Endodermal cell (in vitro differentiated cells): Measurements from ENCODE around the gene NOD1. TPM values are rescaled to one million over a fixed set of nuclear protein-coding genes. Genes with fewer than 3 reads are reported as not detected.

Experiments
- DNase-seq: peaks from one replicate; pipeline ENCODE4 v3.0.0-alpha.2; 2017
- H3K27ac ChIP-seq: 2 replicates; pipeline ENCODE4 v1.5.1; 2013; ENCODE audit warnings: mild to moderate bottlenecking, low read depth, low read length, moderate library complexity
- H3K27me3 ChIP-seq: 2 replicates; pipeline ENCODE4 v1.6.1; 2013; ENCODE audit warnings: mild to moderate bottlenecking, low read length, moderate library complexity; ENCODE audit not compliant: insufficient read depth, control insufficient read depth, poor library complexity, severe bottlenecking
- H3K36me3 ChIP-seq: 2 replicates; pipeline ENCODE4 v1.7.0; 2013; ENCODE audit warnings: mild to moderate bottlenecking, low read length, moderate library complexity; ENCODE audit not compliant: control insufficient read depth, insufficient read depth
- H3K4me1 ChIP-seq: one replicate; pipeline ENCODE4 v1.7.0; 2013; ENCODE audit warnings: low read length; ENCODE audit not compliant: control insufficient read depth, insufficient read depth
- H3K4me3 ChIP-seq: 2 replicates; pipeline ENCODE4 v1.5.1; 2013; ENCODE audit warnings: mild to moderate bottlenecking, low read length, moderate library complexity
- H3K9ac ChIP-seq: 2 replicates; pipeline ENCODE4 v1.6.1; 2013; ENCODE audit warnings: mild to moderate bottlenecking, low read length, moderate library complexity; ENCODE audit not compliant: poor library complexity, severe bottlenecking; ENCODE audit errors: extremely low read depth
- H3K9me3 ChIP-seq: 2 replicates; pipeline ENCODE4 v1.6.1; 2013; ENCODE audit warnings: mild to moderate bottlenecking, low read length, moderate library complexity; ENCODE audit not compliant: control insufficient read depth
- H3K27ac Mint-ChIP-seq: 2 replicates; pipeline ENCODE4 v1.8.0; 2020; ENCODE audit warnings: mixed read lengths
- H3K27me3 Mint-ChIP-seq: 2 replicates; pipeline ENCODE4 v1.8.0; 2021; ENCODE audit warnings: mild to moderate bottlenecking, mixed read lengths; ENCODE audit not compliant: insufficient read depth
- H3K36me3 Mint-ChIP-seq: 2 replicates; pipeline ENCODE4 v1.8.0; 2020; ENCODE audit warnings: low read depth, mixed read lengths
- H3K4me1 Mint-ChIP-seq: 2 replicates; pipeline ENCODE4 v1.8.0; 2020; ENCODE audit warnings: mixed read lengths
- H3K4me3 Mint-ChIP-seq: 2 replicates; pipeline ENCODE4 v1.8.0; 2020; ENCODE audit warnings: mild to moderate bottlenecking, moderate library complexity, mixed read lengths
- H3K9me3 Mint-ChIP-seq: 2 replicates; pipeline ENCODE4 v1.8.0; 2020; ENCODE audit warnings: mild to moderate bottlenecking, mixed read lengths
- CTCF ChIP-seq: fragments of 200-600 bp; sonication (generic); conservative IDR thresholded peaks from 2 replicates; pipeline ENCODE4 v1.5.0; 2021; ENCODE audit warnings: antibody characterized with exemption, mild to moderate bottlenecking
- WGBS, 2 experiments: methylation state at CpG; one replicate each; pipeline versions ENCODE4 v1.1.5 to v1.1.7; 2013; ENCODE audit warnings: missing lambda C conversion rate in 2 of 2, mixed read lengths in 1 of 2; ENCODE audit not compliant: insufficient coverage in 1 of 2, insufficient read length in 1 of 2; 5-methylcytosine and 5-hydroxymethylcytosine counted together
- total RNA-seq, 2 donors: library from RNA; stranded (reverse); fragmentation: NEBNext Ultra II Directional in 1 of 2; extraction: Animal tissue kit (Norgen Biotek cat#: 25700) in 1 of 2; gene quantifications; 2 replicates in 1 of 2; 3 replicates in 1 of 2; pipeline ENCODE4 v1.2.1, GENCODE V29; 2021

Gene NOD1
- total RNA-seq, 2 donors from 2014 or later: 3.3 to 3.4 TPM

GRCh38 chr7:30406664-30407425, 71.7 kb downstream of the NOD1 start:
- Mint-ChIP-seq H3K27me3 (no peaks in the 10 kb centered on the region), H3K4me1 (no peaks in the 10 kb centered on the region), H3K36me3 (peaks cover 5% of the 10 kb centered on the region), H3K9me3 (no peaks in the 10 kb centered on the region), H3K27ac (no peak overlapping the region), H3K4me3 (no peak overlapping the region)
- DNase-seq: no peak
- Histone ChIP-seq H3K27me3 (no peaks in the 10 kb centered on the region), H3K4me3 (no peak overlapping the region), H3K9me3 (no peaks in the 10 kb centered on the region), H3K9ac (no peak overlapping the region), H3K4me1 (no peaks in the 10 kb centered on the region), H3K27ac (no peak overlapping the region), H3K36me3 (no peaks in the 10 kb centered on the region)
- 91 to 95% methylated on average over 7 to 13 of the region's 13 CpGs for WGBS, 2 experiments
- TF ChIP-seq CTCF: no peak

GRCh38 chr7:30405179-30405578, 73.4 kb downstream of the NOD1 start:
- H3K27ac Mint-ChIP-seq: no peak overlapping the region
- H3K27me3 Mint-ChIP-seq: no peaks in the 10 kb centered on the region
- 90% methylated on average over 2 of the region's 2 CpGs; no CpG with 5 or more reads in 1 of the 2 experiments for WGBS, 2 experiments
- TF ChIP-seq CTCF: no peak
- H3K27me3 ChIP-seq: no peaks in the 10 kb centered on the region
- H3K4me3 ChIP-seq: no peak overlapping the region
- no peaks in the 10 kb centered on the region for H3K9me3 ChIP-seq
- DNase-seq: no peak
- no peaks in the 10 kb centered on the region for H3K9me3 Mint-ChIP-seq
- no peak overlapping the region for H3K27ac ChIP-seq
- peaks cover 5% of the 10 kb centered on the region for H3K36me3 Mint-ChIP-seq
- H3K4me3 Mint-ChIP-seq: no peak overlapping the region
- H3K4me1 ChIP-seq: no peaks in the 10 kb centered on the region
- H3K4me1 Mint-ChIP-seq: no peaks in the 10 kb centered on the region
- no peaks in the 10 kb centered on the region for H3K36me3 ChIP-seq
- H3K9ac ChIP-seq: no peak overlapping the region

GRCh38 chr7:30403477-30403876, 75.1 kb downstream of the NOD1 start:
- H3K4me1 Mint-ChIP-seq: no peaks in the 10 kb centered on the region

More at GRCh38 chr7:30403477-30403876, 75.1 kb downstream of the NOD1 start:
- Histone ChIP-seq H3K4me3 (no peak overlapping the region), H3K4me1 (no peaks in the 10 kb centered on the region), H3K36me3 (no peaks in the 10 kb centered on the region), H3K9ac (no peak overlapping the region), H3K27ac (no peak overlapping the region), H3K9me3 (no peaks in the 10 kb centered on the region), H3K27me3 (no peaks in the 10 kb centered on the region)
- Mint-ChIP-seq H3K36me3 (peaks cover 5% of the 10 kb centered on the region), H3K27ac (no peak overlapping the region), H3K27me3 (no peaks in the 10 kb centered on the region), H3K4me3 (no peak overlapping the region), H3K9me3 (no peaks in the 10 kb centered on the region)
- 93 to 100% methylated on average over 3 of the region's 3 CpGs for WGBS, 2 experiments
- peak; percentile 33 for DNase-seq
- TF ChIP-seq CTCF: no peak
